Calu3 (cell line): Measurements from ENCODE around the gene FIBP. TPM values are rescaled to one million over a fixed set of nuclear protein-coding genes. Genes with fewer than 3 reads are reported as not detected.
A peak's percentile ranks its signal among the peaks of the same experiment; 100 is the strongest.

Experiments
- BruUV-seq: library from RNA; stranded (reverse); fragments of 400-500 nt; replicated peaks from 2 replicates; lab custom pipeline; 2021; lab: Mats Ljungman, UMichigan
- CTCF ChIA-PET: fragments of 300-600 bp; sonication (Branson Sonifier 250); formaldehyde crosslinking; loops from one replicate; lab custom pipeline; 2022; ENCODE audit warnings: antibody characterized with exemption; lab: Charles Lee
- DNase-seq: peaks from one replicate; pipeline ENCODE4 v3.0.0; 2022
- H3K27ac Mint-ChIP-seq: one replicate; pipeline ENCODE4 v1.8.0; 2022; ENCODE audit warnings: mixed read lengths; ENCODE audit not compliant: unreplicated experiment
- H3K27me3 Mint-ChIP-seq: one replicate; pipeline ENCODE4 v1.8.0; 2022; ENCODE audit warnings: mixed read lengths; ENCODE audit not compliant: unreplicated experiment
- H3K36me3 Mint-ChIP-seq: one replicate; pipeline ENCODE4 v1.8.0; 2022; ENCODE audit warnings: mild to moderate bottlenecking, moderate library complexity, mixed read lengths; ENCODE audit not compliant: insufficient read depth, unreplicated experiment
- H3K4me1 Mint-ChIP-seq: one replicate; pipeline ENCODE4 v1.8.0; 2022; ENCODE audit warnings: mild to moderate bottlenecking, low read depth, mixed read lengths; ENCODE audit not compliant: unreplicated experiment
- H3K4me3 Mint-ChIP-seq: one replicate; pipeline ENCODE4 v1.8.0; 2022; ENCODE audit warnings: mild to moderate bottlenecking, low read depth, moderate library complexity, mixed read lengths; ENCODE audit not compliant: unreplicated experiment
- H3K9me3 Mint-ChIP-seq: one replicate; pipeline ENCODE4 v1.8.0; 2022; ENCODE audit warnings: low read depth, mixed read lengths; ENCODE audit not compliant: unreplicated experiment
- intact Hi-C: fragments of 100-400 bp; cut with micrococcal nuclease; formaldehyde crosslinking; loops from one replicate; pipeline ENCODE4 v1.10.0; 2022; ENCODE audit not compliant: unreplicated experiment
- total RNA-seq: library from RNA; stranded (reverse); gene quantifications from 2 replicates; pipeline ENCODE4 v1.2.3, GENCODE V29; 2022
- TF ChIP-seq, protein P1 (sequence below): fragments of 200-600 bp; IDR thresholded peaks from one replicate; pipeline ENCODE4 v1.8.0; 2022; ENCODE audit warnings: antibody characterized with exemption; ENCODE audit not compliant: unreplicated experiment

FIBP gene
- total RNA-seq, 1 experiment from 2014 or later: 75.8 TPM

DNA sequence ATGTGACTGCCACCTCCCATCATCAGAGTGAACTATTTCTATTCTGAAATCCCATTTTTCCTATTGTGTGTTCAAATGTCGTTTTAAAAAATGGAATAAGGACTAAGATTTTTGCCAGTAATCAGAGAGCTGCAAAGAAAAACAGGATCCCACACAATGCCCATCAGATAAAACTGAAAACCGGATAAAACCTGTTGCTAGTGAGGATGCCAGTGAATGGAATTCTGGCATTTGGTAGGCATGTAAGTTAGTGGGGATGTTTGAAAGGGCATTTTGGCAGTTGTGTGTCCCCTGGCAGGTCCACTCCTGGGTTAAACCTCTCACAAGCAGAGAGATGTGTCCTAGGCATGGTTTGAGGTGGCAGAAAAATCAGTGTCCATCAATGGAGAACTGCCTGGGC is 37.1 kb upstream of the FIBP start:
- BruUV-seq: no TSS peak
- H3K36me3 Mint-ChIP-seq: peaks cover 41% of the 10 kb centered on the region
- no peak overlapping the region for H3K27ac Mint-ChIP-seq
- peaks cover 4% of the 10 kb centered on the region for H3K4me1 Mint-ChIP-seq
- intact Hi-C loops: no loop called here
- H3K9me3 Mint-ChIP-seq: no peaks in the 10 kb centered on the region
- CTCF ChIA-PET: no interaction called here
- DNase-seq: no peak
- TF ChIP-seq, protein P1, sequence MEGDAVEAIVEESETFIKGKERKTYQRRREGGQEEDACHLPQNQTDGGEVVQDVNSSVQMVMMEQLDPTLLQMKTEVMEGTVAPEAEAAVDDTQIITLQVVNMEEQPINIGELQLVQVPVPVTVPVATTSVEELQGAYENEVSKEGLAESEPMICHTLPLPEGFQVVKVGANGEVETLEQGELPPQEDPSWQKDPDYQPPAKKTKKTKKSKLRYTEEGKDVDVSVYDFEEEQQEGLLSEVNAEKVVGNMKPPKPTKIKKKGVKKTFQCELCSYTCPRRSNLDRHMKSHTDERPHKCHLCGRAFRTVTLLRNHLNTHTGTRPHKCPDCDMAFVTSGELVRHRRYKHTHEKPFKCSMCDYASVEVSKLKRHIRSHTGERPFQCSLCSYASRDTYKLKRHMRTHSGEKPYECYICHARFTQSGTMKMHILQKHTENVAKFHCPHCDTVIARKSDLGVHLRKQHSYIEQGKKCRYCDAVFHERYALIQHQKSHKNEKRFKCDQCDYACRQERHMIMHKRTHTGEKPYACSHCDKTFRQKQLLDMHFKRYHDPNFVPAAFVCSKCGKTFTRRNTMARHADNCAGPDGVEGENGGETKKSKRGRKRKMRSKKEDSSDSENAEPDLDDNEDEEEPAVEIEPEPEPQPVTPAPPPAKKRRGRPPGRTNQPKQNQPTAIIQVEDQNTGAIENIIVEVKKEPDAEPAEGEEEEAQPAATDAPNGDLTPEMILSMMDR: no peak
- no peaks in the 10 kb centered on the region for H3K27me3 Mint-ChIP-seq
- H3K4me3 Mint-ChIP-seq: no peak overlapping the region

DNA sequence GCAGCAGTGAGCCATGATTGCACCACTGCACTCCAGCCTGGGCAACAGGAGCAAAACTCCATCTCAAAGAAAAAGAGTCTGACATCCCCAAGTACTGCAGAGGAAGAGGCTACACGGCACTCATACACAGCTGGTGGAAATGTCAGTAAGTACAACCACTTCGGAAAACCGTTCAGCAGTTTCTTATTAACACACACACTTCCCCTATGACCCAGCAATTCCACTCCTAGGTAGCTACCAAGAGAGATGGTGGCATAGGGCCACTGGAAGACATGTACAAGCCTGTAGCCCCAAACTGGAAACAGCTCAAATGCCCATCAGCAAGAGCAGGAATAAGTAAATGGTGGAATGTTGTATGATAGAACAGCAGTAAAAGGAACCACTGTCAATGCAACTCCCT is 34.3 kb upstream of the FIBP start:
- Mint-ChIP-seq H3K4me3 (no peak overlapping the region), H3K27me3 (no peaks in the 10 kb centered on the region), H3K27ac (no peak overlapping the region), H3K4me1 (peaks cover 8% of the 10 kb centered on the region), H3K36me3 (peaks cover 58% of the 10 kb centered on the region), H3K9me3 (no peaks in the 10 kb centered on the region)
- intact Hi-C loops: no loop called here
- BruUV-seq: no TSS peak
- CTCF ChIA-PET: no interaction called here
- TF ChIP-seq, protein P1: no peak
- DNase-seq: no peak

DNA sequence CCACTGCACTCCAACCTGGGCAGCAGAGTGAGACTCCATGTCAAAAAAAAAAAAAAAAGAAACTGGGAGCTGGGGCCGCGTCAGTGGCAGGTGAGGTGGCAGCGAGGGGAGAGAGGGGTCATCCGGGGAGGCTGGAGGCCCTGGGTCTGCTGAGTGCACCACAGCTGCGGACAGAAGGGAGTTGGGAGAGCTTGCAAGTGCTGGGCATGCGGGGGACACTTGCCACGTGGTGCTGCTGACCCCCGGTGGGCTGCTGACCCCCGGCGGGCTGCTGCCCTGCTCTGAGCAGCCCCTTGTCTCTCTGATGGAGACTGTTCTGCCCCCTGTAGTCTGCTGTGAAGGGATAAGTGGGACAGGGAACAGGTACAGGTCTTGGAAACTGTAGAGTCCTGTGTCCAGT is 33.6 kb upstream of the FIBP start:
- intact Hi-C loops: no loop called here
- H3K4me1 Mint-ChIP-seq: peaks cover 12% of the 10 kb centered on the region

DNA sequence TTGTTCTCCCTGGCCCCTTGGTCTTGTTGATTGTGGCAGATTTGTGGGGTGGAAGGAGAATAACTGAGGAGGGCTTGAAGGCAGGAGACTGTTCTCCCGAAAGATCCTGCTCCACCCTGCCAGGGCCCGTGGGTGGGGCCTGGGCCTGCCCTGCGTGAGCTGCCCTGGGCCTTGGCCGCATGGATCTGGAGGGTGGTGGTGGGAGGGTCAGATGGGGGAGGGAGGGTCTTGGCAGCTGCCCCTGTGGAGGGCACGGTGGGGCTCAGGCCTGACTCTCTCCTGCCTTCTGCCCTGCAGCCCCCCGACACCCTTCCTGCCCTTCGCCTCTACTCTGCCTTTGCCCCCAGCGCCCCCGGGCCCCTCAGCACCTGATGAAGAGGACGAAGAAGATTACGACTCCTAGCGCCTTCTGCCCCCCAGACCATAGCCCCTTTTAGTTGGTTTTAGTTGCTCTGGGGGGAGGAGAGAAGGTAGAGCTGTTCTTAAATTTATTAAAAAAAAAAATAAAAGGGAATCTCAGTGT is 32.8 kb upstream of the FIBP start:
- Mint-ChIP-seq H3K9me3 (no peaks in the 10 kb centered on the region), H3K4me1 (peaks cover 20% of the 10 kb centered on the region), H3K36me3 (peaks cover 63% of the 10 kb centered on the region), H3K27ac (no peak overlapping the region), H3K4me3 (peak overlapping the region; percentile 94), H3K27me3 (no peaks in the 10 kb centered on the region)
- no peak for DNase-seq
- CTCF ChIA-PET: interaction anchor here (0.6 kb wide), 1 partner anchor 23 kb away, joined by 3 read pairs; no protein-coding TSS in a partner anchor
- TF ChIP-seq, protein P1: no peak
- BruUV-seq: no TSS peak
- intact Hi-C loops: no loop called here

More for the DNA sequence above, 33.6 kb upstream of the FIBP start:
- DNase-seq: no peak
- Mint-ChIP-seq H3K4me3 (no peak overlapping the region), H3K36me3 (peaks cover 58% of the 10 kb centered on the region), H3K9me3 (no peaks in the 10 kb centered on the region), H3K27ac (no peak overlapping the region), H3K27me3 (no peaks in the 10 kb centered on the region)
- TF ChIP-seq, protein P1: no peak
- CTCF ChIA-PET: interaction anchor here (0.6 kb wide), 1 partner anchor 22 kb away, joined by 3 read pairs; no protein-coding TSS in a partner anchor
- no TSS peak for BruUV-seq
